RKO (cell line): ENCODE measurements around the gene EIF4G3.
"Not testable (repeated sequence)": the region's sequence is repeated elsewhere in the genome, so short reads cannot be mapped to it uniquely, and the experiment has no call there.

Experiments
- DNase-seq: peaks from one replicate; pipeline ENCODE4 v3.0.0-alpha.2; 2016; ENCODE audit warnings: low spot score

EIF4G3 gene

GRCh38 chr1:20870718-20871117, 306.0 kb downstream of the EIF4G3 start:
- DNase-seq, result no peak

GRCh38 chr1:20868263-20868662, 308.4 kb downstream of the EIF4G3 start:
- DNase-seq, result no peak

GRCh38 chr1:20867847-20868246, 308.9 kb downstream of the EIF4G3 start:
- no peak for DNase-seq

- no peak for DNase-seq
Observed at GRCh38 chr1:20867062-20867461, 309.6 kb downstream of the EIF4G3 start.

GRCh38 chr1:20865001-20865400, 311.7 kb downstream of the EIF4G3 start:
- DNase-seq, result no peak

- DNase-seq, result no peak
Observed at GRCh38 chr1:20854529-20854928, 322.2 kb downstream of the EIF4G3 start.

GRCh38 chr1:20851791-20852190, 324.9 kb downstream of the EIF4G3 start:
- DNase-seq, result not testable (repeated sequence)

- no peak for DNase-seq
Observed at GRCh38 chr1:20850021-20850420, 326.7 kb downstream of the EIF4G3 start.

- DNase-seq, result no peak
Observed at GRCh38 chr1:20849100-20849499, 327.6 kb downstream of the EIF4G3 start.

- DNase-seq, result no peak
Observed at GRCh38 chr1:20848162-20848561, 328.5 kb downstream of the EIF4G3 start.

- no peak for DNase-seq
Observed at GRCh38 chr1:20847611-20848080, 329.1 kb downstream of the EIF4G3 start.

GRCh38 chr1:20846461-20847374, 330.0 kb downstream of the EIF4G3 start:
- no peak for DNase-seq

- no peak for DNase-seq
Observed at GRCh38 chr1:20840731-20841130, 336.0 kb downstream of the EIF4G3 start.

- DNase-seq, result no peak
Observed at GRCh38 chr1:20837554-20838192, 339.0 kb downstream of the EIF4G3 start.

- DNase-seq, result no peak
Observed at GRCh38 chr1:20836230-20836629, 340.5 kb downstream of the EIF4G3 start.

- DNase-seq, result no peak
Observed at GRCh38 chr1:20834780-20835179, 341.9 kb downstream of the EIF4G3 start.

GRCh38 chr1:20834192-20834591, 342.5 kb downstream of the EIF4G3 start:
- DNase-seq, result no peak

- no peak for DNase-seq
Observed at GRCh38 chr1:20830378-20830777, 346.3 kb downstream of the EIF4G3 start.

- no peak for DNase-seq
Observed at GRCh38 chr1:20829946-20830345, 346.8 kb downstream of the EIF4G3 start.

GRCh38 chr1:20829531-20829930, 347.2 kb downstream of the EIF4G3 start:
- DNase-seq, result no peak

GRCh38 chr1:20823845-20824244, 352.9 kb downstream of the EIF4G3 start:
- no peak for DNase-seq

- no peak for DNase-seq
Observed at GRCh38 chr1:20821466-20821865, 355.2 kb downstream of the EIF4G3 start.

- DNase-seq, result no peak
Observed at GRCh38 chr1:20819818-20820217, 356.9 kb downstream of the EIF4G3 start.
